Astrocyte (in vitro differentiated cells and primary cell): ENCODE results near the gene ATP11A. TPM values are rescaled to one million over a fixed set of nuclear protein-coding genes. Genes with fewer than 3 reads are reported as not detected.
"Not testable (repeated sequence)": the region's sequence is repeated elsewhere in the genome, so short reads cannot be mapped to it uniquely, and the experiment has no call there.

ENCODE experiments used
- DNase-seq: peaks from one replicate; pipeline ENCODE4 v3.0.0-alpha.2; 2010; ENCODE audit warnings: low read depth
- FAIRE-seq: peaks from 2 replicates; lab custom pipeline; 2011; peaks lifted over from hg19 to GRCh38; lab: Jason Lieb, UNC
- H2AFZ ChIP-seq: 2 replicates; pipeline ENCODE4 v1.6.0; 2012; ENCODE audit warnings: low read depth, low read length, inconsistent platforms
- H3K27ac ChIP-seq: 2 replicates; pipeline ENCODE4 v1.5.1; 2011; ENCODE audit warnings: low read depth, low read length, inconsistent platforms
- H3K27me3 ChIP-seq: 2 replicates; pipeline ENCODE4 v1.6.0; 2011; ENCODE audit warnings: low read length, inconsistent platforms; ENCODE audit not compliant: insufficient read depth
- H3K36me3 ChIP-seq: 2 replicates; pipeline ENCODE4 v1.5.1; 2011; ENCODE audit warnings: low read length, inconsistent platforms; ENCODE audit not compliant: insufficient read depth
- H3K4me1 ChIP-seq: 2 replicates; pipeline ENCODE4 v1.5.1; 2011; ENCODE audit warnings: low read length, inconsistent platforms; ENCODE audit not compliant: insufficient read depth
- H3K4me2 ChIP-seq: 2 replicates; pipeline ENCODE4 v1.6.0; 2012; ENCODE audit warnings: low read length, inconsistent platforms
- H3K4me3 ChIP-seq: 2 replicates; pipeline ENCODE4 v1.5.1; 2011; ENCODE audit warnings: low read depth, mild to moderate bottlenecking, low read length, inconsistent platforms; ENCODE audit not compliant: insufficient read depth
- H3K79me2 ChIP-seq: 2 replicates; pipeline ENCODE4 v1.6.0; 2012; ENCODE audit warnings: mild to moderate bottlenecking, low read length, inconsistent platforms; ENCODE audit not compliant: insufficient read depth
- H3K9ac ChIP-seq: 2 replicates; pipeline ENCODE4 v1.6.0; 2012; ENCODE audit warnings: mild to moderate bottlenecking, low read length, inconsistent platforms
- H3K9me3 ChIP-seq: 2 replicates; pipeline ENCODE4 v1.5.1; 2012; ENCODE audit warnings: low read depth, mild to moderate bottlenecking, low read length, inconsistent platforms; ENCODE audit not compliant: insufficient read depth
- H4K20me1 ChIP-seq: 2 replicates; pipeline ENCODE4 v1.6.0; 2012; ENCODE audit warnings: low read length, inconsistent platforms; ENCODE audit not compliant: insufficient read depth
- H3K27ac Mint-ChIP-seq: one replicate; pipeline ENCODE4 v1.8.0; 2021; ENCODE audit warnings: mild to moderate bottlenecking, mixed read lengths; ENCODE audit not compliant: unreplicated experiment
- H3K27me3 Mint-ChIP-seq: one replicate; pipeline ENCODE4 v1.8.0; 2021; ENCODE audit warnings: low read depth, mixed read lengths; ENCODE audit not compliant: unreplicated experiment
- H3K36me3 Mint-ChIP-seq: one replicate; pipeline ENCODE4 v1.8.0; 2021; ENCODE audit warnings: low read depth, mixed read lengths; ENCODE audit not compliant: unreplicated experiment
- H3K4me1 Mint-ChIP-seq: one replicate; pipeline ENCODE4 v1.8.0; 2021; ENCODE audit warnings: low read depth, mixed read lengths; ENCODE audit not compliant: unreplicated experiment
- H3K4me3 Mint-ChIP-seq: one replicate; pipeline ENCODE4 v1.8.0; 2021; ENCODE audit warnings: mild to moderate bottlenecking, moderate library complexity, mixed read lengths; ENCODE audit not compliant: unreplicated experiment
- H3K9me3 Mint-ChIP-seq: one replicate; pipeline ENCODE4 v1.8.0; 2021; ENCODE audit warnings: mild to moderate bottlenecking, mixed read lengths; ENCODE audit not compliant: unreplicated experiment
- EZH2 ChIP-seq: IDR thresholded peaks from 2 replicates; pipeline ENCODE4 v1.6.1; 2012; ENCODE audit warnings: mild to moderate bottlenecking, low read length, inconsistent platforms; ENCODE audit not compliant: insufficient read depth
- total RNA-seq: library from RNA; stranded (reverse); gene quantifications from 2 replicates; pipeline ENCODE4 v1.2.1, GENCODE V29; 2021
- TF ChIP-seq, protein P1 (sequence below): IDR thresholded peaks from 2 replicates; pipeline ENCODE4 v1.5.1; 2011; ENCODE audit warnings: low read depth, mild to moderate bottlenecking, inconsistent platforms, low read length, moderate library complexity; ENCODE audit not compliant: insufficient read depth

ATP11A gene
- total RNA-seq, 1 donor from 2014 or later = 38.9 TPM

DNA sequence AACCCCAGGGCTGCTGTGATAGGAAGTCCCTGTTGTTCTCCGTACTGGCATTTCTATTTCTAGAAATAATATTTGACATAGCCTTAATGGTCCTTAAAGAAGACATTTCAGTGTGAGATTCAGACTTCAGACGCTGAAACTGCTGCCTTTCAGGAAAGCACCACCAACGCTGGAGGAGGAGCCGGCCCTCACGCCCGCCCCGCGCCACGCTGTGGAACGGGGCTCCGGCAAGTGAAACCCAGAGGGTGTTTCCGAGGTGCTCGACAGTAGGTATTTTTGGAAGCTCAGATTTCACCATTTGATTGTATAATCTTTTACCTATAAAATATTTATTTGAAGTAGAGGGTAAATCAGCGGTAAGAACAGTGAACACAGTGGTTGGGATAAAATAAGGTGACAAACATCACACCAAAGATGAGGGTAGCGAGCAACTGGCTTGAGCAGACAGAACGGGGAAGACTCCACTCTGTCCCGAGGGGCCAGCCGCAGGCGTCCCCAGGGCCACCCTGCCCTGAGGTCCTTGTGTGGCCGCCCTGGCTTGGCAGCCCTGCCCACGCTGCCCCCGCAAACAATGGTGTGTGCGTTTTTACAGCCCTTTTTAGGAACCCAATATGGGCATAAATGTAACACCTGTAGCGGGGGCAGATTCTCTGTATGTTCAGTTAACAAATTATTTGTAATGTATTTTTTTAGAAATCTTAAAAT, 193.6 kb downstream of the ATP11A start:
- Histone ChIP-seq H4K20me1 (no peaks in the 10 kb centered on the region), H3K4me1 (peaks cover 9% of the 10 kb centered on the region), H3K79me2 (no peaks in the 10 kb centered on the region), H3K9me3 (no peaks in the 10 kb centered on the region), H3K9ac (no peak overlapping the region), H3K27ac (no peak overlapping the region), H2AFZ (no peak overlapping the region), H3K27me3 (no peaks in the 10 kb centered on the region), H3K4me3 (no peak overlapping the region), H3K36me3 (no peaks in the 10 kb centered on the region), H3K4me2 (no peak overlapping the region)
- TF ChIP-seq, protein P1, sequence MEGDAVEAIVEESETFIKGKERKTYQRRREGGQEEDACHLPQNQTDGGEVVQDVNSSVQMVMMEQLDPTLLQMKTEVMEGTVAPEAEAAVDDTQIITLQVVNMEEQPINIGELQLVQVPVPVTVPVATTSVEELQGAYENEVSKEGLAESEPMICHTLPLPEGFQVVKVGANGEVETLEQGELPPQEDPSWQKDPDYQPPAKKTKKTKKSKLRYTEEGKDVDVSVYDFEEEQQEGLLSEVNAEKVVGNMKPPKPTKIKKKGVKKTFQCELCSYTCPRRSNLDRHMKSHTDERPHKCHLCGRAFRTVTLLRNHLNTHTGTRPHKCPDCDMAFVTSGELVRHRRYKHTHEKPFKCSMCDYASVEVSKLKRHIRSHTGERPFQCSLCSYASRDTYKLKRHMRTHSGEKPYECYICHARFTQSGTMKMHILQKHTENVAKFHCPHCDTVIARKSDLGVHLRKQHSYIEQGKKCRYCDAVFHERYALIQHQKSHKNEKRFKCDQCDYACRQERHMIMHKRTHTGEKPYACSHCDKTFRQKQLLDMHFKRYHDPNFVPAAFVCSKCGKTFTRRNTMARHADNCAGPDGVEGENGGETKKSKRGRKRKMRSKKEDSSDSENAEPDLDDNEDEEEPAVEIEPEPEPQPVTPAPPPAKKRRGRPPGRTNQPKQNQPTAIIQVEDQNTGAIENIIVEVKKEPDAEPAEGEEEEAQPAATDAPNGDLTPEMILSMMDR = no peak
- TF ChIP-seq EZH2 = no peak
- Mint-ChIP-seq H3K9me3 (no peaks in the 10 kb centered on the region), H3K4me1 (no peaks in the 10 kb centered on the region), H3K4me3 (no peak overlapping the region), H3K36me3 (peaks cover 5% of the 10 kb centered on the region), H3K27ac (no peak overlapping the region), H3K27me3 (peaks cover 7% of the 10 kb centered on the region)
- FAIRE-seq (no peak), DNase-seq (no peak)

DNA sequence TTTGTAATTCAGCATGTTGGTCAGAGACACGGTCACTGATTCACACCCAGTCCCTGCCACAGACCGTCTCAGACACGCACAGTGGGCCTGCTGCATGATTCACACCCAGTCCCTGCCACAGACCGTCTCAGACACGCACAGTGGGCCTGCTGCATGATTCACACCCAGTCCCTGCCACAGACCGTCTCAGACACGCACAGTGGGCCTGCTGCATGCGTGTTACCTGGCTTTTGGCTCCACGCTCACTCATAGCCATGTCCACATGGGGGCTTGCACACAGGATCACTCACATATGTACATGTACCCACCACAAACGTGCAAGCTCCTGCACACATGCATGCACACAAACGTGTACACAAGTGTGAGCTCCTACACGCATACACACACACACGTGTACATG, 194.9 kb downstream of the ATP11A start:
- FAIRE-seq, H4K20me1 ChIP-seq, H3K9me3 ChIP-seq, H3K27ac ChIP-seq, H3K4me3 Mint-ChIP-seq, H3K36me3 Mint-ChIP-seq, H3K4me2 ChIP-seq, DNase-seq, H3K4me1 ChIP-seq, H3K9me3 Mint-ChIP-seq, H3K79me2 ChIP-seq, H2AFZ ChIP-seq, H3K4me3 ChIP-seq, H3K9ac ChIP-seq, H3K27me3 ChIP-seq, H3K4me1 Mint-ChIP-seq, H3K36me3 ChIP-seq, H3K27ac Mint-ChIP-seq: not testable (repeated sequence)
- H3K27me3 Mint-ChIP-seq = peaks cover 17% of the 10 kb centered on the region

DNA sequence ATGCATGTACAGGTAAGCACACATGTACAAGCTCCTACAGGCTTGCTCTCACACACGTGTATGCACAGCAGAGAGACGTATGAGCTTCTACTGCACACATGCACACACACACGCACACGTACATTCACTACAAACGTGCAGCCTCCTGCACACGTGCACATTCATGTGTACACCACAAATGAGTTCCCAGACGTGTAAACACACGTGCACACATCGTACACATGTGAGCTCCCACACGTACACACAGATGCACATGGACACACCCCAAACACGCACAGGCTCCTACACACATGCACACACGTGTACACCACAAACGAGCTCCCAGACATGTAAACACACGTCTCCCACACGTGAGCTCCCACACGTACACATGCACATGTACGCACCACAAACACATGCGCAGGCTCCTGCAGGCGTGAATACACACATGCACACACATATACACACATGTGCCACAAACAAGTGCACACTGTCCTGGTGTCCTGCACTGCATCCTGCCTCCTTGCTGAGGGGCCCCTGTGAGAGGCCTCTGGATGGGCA, 195.5 kb downstream of the ATP11A start:
- no peaks in the 10 kb centered on the region for H4K20me1 ChIP-seq
- H3K27me3 ChIP-seq = no peaks in the 10 kb centered on the region
- H3K9me3 Mint-ChIP-seq = no peaks in the 10 kb centered on the region
- H3K36me3 ChIP-seq = no peaks in the 10 kb centered on the region
- H3K9me3 ChIP-seq = no peaks in the 10 kb centered on the region
- no peak for DNase-seq
- peaks cover 22% of the 10 kb centered on the region for H3K27me3 Mint-ChIP-seq
- no peak for FAIRE-seq
- H3K36me3 Mint-ChIP-seq = peaks cover 4% of the 10 kb centered on the region
- H2AFZ ChIP-seq = peak overlapping the region; percentile 86
- no peak overlapping the region for H3K4me3 Mint-ChIP-seq
- no peak overlapping the region for H3K27ac Mint-ChIP-seq
- no peak overlapping the region for H3K27ac ChIP-seq
- no peak overlapping the region for H3K9ac ChIP-seq
- H3K4me1 ChIP-seq = peaks cover 9% of the 10 kb centered on the region
- H3K79me2 ChIP-seq = no peaks in the 10 kb centered on the region
- peak overlapping the region; percentile 84 for H3K4me2 ChIP-seq
- H3K4me1 Mint-ChIP-seq = no peaks in the 10 kb centered on the region
- no peak for TF ChIP-seq EZH2
- TF ChIP-seq, protein P1 = no peak
- no peak overlapping the region for H3K4me3 ChIP-seq
